HS-5 (cell line): ENCODE results near the gene KARS1.
A peak's percentile ranks its signal among the peaks of the same experiment; 100 is the strongest.

Source experiments
- DNase-seq: peaks from one replicate; pipeline ENCODE4 v3.0.0-alpha.2; 2012; ENCODE audit warnings: low read depth

Gene KARS1

DNA sequence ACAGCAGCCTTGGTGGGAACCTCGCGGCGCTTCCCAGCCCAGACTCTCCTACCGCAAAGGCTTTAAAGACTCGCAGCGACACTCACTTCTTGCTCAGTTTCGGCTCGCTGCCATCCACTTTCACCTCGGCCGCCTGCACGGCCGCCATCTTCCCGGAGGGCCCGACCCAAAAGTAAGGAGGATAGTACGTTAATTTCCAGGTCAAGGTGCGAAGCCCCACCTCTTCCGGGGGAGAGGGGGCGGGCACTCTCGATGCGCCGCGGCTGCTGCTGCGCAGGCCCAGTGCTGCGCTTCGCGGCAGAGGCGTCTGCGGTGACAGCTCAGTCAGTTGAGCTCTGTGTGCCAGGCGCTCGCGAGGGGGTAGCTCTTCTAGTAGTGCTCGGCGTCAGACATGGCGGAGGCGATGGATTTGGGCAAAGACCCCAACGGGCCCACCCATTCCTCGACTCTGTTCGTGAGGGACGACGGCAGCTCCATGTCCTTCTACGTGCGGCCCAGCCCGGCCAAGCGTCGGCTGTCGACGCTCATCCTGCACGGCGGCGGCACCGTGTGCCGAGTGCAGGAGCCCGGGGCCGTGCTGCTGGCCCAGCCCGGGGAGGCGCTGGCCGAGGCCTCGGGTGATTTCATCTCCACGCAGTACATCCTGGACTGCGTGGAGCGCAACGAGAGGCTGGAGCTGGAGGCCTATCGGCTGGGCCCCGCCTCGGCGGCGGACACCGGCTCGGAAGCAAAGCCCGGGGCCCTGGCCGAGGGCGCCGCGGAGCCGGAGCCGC lies at the start of gene KARS1, which contains the start of gene TERF2IP:
Gene KARS1 (minus strand): TSS at position 174 of the 773 bp plus-strand sequence. CDS start 26 bp downstream, at position 148.
Gene TERF2IP (plus strand): TSS at position 282 of the 773 bp plus-strand sequence. CDS start 110 bp downstream, at position 392.
- DNase-seq: peak; percentile 83

DNA sequence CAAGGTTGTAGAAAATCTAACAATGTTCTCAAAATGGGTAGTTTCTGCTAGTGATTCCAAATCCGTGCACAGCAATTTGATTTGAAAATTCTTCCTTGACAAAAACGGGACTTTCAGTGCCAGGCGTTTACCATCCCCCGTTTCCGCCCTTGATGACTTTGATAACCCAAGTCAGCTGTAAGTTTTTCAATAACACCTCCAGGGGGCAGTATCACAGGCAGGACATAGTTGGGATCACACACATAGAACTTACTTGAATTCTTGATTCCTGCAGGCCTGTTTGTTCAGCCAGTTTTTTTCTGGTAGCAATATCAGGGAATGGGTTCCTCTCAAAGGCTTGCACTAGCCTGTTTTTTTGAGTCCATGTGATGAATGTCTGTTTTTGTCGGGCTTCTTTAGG lies 48.2 kb upstream of the KARS1 start:
- DNase-seq: no peak

DNA sequence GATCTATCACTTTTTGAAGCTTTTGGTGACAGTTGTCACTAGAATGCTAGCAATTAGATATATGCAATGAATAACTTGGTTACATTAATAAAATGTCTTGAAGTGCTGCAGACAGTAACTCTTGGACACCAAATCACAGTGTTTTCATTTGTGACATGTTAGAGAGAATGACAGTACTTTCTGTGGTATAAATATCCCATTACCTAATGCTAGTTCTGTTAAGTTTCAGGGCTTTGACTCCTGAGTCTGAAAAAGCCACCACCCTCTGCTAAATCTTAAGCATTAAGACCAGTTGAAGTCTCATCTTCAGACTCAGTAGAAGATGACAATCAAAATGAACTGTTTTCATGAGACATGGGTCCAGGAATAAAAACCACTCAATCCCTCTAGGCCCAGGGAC lies 39.9 kb upstream of the KARS1 start:
- DNase-seq: no peak

DNA sequence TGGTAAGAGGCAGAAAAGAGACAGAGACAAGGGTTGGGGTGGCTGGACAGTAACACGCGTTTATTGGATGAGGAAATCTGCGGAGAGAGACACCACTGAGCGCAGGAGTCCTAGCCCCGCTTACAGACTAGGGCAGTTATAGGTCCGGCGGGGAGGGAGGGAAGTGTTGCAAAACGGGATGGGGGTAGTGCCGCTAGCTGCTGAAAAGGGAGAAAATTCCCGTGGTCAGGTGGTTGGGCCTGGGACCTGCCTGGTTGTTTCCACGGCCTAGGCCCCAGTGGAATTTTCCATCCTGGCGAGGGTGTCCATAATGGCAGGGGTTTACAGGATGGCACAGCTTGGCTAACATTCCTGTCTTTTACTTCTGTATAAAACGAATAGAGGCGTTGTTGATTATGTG lies 34.8 kb upstream of the KARS1 start:
- DNase-seq: no peak

DNA sequence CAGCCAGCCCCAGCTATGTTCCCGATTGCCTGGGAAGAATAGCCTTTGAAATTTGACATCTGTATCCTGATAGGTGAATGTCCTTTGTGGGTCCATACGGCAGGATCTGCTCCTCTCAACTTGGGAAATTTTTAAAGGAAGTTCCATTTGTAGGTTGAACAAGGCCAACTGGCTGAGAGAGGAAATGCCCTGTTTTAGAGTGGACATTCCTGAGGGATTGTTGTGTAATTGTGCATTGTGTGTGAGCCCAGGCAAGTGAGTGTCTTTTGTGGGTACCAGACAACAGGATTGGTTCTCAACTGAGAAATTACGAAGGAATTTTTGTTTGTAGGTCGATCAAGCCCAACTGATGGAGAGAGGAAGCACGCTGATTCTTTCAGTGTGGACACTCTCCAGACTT lies 31.9 kb upstream of the KARS1 start:
- no peak for DNase-seq

DNA sequence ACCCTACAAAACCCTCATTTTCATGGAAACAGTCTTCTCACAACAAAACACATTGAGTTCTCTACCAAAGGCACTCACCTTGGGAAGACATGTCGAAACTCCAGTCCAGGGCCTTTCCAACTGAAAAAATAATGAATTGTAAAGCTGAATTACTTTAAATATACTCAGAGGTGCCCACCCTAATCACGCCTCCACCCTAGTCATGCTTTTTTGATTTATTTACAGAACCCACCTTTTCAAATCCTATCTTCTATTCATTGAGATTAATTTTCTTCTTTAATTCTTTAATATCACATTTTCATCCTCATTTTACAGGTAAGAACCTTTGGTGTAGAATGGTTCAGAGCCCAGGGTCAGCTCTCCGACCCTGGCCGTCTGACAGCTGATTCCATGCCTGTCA lies 29.4 kb upstream of the KARS1 start, which contains the start of gene CPHXL2:
Gene CPHXL2 (minus strand): TSS at position 101 of the 400 bp plus-strand sequence. CDS start 10 bp downstream, at position 91.
- DNase-seq: no peak

DNA sequence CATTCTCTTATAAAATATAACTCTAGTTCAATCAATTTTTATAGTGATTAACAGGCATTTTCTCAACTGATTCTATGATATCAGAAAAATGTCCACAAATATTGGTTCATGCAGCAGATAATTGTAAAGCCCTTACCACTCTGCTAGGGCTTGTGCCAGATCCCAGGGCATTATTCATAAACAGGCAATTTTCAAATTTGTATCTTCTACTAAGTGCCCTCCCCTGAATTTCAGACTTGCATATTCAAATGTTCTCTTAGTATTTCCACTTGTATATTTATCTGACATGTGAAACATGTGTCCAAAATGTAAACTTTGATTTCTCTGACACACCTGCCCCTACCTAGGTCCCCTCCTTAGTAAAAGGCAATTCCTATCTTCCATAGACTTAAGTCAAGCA lies 20.0 kb upstream of the KARS1 start:
- no peak for DNase-seq

DNA sequence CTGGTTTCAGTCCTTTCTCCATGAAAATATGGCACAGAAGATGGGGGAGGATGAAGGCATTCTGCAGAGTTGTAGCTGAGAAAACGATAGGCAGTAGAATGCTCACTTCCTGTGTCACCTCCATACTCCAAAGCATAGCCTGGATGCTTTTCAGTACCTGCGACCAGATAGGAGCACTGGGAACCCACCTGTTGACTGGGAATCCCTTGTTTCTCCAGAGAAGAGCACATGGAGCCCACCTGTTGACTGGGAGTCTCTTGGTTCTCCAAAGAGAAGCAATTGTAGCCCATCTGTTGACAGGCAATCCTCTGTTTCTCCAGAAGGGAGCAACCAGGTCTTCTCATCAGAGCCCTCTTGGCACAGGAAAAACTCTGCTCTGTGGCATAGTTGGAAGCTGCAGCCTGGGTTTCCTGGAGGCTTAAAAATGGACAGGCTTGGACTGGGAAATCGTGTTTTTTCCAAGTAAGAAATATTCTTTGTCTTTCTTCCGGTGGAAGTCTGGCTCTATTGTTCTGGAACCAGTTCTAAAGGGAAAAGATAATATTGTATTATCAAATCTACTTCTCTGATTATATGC lies 13.3 kb upstream of the KARS1 start:
- DNase-seq: no peak

DNA sequence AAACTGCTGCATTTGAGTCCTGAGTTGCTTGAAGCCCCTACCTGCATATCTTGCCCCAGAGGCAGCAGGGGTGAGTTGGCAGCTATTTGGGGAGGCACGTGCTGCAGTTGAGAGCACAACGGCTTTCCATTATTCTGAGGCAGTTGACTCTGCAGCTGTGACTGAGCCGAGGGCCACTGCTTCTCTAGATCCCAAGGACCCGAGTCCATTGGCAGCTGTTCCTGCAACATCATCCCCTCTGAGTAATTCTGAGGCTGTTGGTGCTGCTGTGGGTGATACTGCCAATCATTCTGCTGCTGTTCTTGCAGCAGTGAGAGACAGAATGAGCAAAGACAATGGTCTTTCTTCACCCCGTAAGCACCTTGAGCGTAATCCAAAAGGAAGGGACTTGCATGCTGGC lies 12.9 kb upstream of the KARS1 start:
- no peak for DNase-seq

DNA sequence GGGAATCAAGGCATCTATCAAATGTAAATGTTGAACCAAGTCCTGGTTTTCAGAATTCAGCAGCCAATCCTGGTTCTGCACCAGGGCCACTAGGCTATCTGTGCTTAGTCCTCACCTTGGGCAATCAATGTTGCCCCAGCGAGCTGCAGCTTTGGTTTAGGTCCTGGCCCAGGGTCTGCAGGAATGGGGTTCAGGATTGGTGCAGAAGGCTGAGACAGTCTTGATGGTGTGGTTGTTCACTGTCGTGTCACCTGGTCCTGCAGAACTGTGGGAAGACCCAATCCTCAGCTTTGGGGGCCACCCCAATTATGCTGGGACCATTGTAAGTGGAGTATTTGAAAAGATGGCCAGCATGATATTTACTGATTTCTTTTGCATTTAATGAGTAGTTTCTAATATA lies 10.7 kb upstream of the KARS1 start:
- no peak for DNase-seq

DNA sequence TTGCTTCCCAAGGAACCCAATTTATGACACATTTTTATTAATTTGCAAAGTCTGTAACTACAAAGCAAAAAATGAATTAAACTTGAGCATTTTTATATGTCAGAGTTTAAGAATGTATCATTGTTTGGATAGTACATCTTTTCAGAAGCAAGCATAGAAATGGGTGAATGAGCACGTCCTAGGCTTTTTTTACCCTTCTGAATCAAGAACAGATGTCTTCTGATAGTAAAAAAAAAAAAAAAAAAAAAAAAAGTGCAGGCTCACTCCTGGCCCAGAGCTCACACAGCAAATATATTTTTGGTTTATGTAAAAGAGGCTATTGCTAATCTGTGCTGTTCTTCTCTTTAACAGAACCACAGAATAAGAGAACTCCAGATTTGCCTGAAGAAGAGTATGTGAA lies 6.5 kb upstream of the KARS1 start:
- DNase-seq: peak; percentile 56

DNA sequence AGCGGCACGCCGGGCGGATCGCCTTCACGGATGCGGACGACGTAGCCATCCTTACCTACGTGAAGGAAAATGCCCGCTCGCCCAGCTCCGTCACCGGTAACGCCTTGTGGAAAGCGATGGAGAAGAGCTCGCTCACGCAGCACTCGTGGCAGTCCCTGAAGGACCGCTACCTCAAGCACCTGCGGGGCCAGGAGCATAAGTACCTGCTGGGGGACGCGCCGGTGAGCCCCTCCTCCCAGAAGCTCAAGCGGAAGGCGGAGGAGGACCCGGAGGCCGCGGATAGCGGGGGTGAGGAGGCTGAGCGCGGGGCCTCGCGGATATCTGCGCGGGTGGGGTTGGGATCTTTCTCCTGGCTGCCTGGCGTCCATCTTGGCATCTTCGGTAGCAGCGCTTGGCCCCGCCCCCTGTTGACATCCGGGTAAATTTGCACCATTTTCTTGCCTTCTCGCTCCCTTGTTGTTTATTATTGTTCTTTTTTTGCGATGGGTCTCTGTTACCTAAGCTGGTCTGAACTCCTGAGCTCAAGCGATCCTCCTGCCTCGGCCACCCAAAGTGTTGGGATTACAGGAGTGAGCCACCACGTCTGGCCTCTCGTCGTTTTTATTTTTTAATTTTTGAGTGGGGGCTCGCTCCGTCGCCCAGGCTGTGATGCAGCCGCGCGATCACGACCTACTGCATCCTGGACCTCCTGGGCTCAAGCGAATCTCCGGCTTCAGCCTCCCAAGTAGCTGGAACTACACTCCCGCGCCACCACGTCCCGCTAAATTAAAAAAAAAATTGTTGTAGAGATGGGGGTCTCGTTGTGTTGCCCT lies 1.0 kb upstream of the KARS1 start:
- peak; percentile 55 for DNase-seq

DNA sequence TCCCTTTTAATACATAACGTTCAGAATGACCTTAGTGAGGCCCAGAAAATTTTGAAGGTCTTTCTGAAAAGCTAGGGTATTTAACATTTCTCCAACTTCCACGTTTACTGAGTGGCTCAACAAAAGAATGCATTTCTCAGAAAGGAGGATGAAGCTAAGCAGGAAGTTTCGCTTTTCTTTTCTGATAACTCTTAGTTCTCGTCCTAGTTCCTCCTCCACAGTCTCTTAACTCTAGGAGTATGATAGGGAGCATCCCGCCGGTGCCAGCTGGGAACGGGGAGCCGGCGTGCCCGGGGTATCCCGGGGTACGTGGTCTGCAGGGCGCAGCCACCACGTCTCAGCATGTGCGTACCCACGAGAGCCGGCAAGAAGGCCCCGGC lies 363 bp downstream of the KARS1 start:
- DNase-seq: no peak

DNA sequence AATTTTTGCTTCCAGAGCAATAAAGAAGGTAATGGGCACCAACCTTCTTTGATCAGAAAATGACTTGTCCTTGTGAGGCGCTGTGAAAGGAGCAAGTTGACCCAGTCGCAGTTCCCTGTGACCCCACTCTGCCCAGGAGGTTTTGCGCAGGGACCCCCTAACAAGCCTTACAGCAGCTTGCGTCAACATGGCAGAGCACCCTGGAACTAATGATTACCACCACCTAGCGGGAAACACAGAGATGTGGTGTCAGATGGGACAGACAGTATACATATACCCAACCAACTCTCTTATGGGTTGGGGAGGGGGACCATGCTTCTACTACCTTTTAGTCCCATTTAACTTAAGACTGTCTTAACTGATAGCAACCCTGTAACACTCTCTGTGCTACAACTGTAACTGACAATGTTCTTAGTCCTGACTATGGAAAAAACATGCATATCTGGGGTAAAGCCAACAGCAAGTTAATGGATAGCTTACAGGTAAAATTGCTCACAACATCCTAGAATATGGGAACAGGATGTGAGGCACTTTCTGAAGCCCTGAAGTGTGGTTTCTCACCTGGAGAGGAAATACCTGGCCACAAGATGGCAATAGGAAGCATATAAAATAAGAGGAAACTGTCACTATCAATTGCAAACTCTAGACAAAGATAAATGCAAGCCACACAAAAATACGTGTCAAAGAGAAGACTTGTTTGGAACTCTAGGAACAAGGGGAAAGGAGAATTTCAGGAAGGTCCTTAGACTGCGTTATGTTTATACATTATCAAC lies 3.0 kb downstream of the KARS1 start:
- no peak for DNase-seq

DNA sequence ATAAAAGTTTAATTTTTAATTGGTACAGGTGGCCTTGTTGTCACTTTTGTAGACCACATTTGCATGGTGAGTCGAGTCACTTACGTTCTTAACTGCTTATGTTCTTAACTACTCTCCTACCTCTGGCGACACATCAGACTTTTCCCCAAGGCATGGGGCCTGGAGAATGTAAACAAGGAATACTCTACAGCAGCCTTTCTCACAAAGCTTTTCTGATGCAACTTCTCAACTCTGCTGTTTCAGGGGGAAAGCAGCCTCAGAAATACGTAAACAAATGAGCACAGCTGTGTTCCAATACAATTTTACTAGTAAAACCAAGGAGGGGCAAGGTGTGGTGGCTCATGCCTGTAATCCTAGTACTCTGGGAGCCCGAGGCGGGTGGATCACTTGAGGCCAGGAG lies 6.9 kb downstream of the KARS1 start:
- DNase-seq: no peak

DNA sequence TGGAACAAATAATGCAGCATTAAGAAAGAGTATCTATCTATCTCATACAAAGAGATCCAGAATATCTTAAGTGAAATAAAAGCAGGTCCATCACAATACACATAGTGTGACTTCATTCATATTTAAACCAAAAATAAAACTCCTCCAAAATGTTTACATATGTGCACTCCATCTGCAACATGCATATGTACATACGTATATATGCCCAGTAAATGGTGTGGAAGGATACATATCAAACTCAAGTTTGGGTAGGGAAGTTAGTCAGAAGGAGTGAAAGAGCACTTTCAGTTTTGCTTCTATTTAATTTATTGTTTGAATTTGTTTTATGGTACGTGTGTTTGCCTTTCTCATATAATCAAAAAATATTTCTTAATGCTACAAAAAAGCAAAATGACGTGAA lies 12.4 kb downstream of the KARS1 start:
- no peak for DNase-seq

DNA sequence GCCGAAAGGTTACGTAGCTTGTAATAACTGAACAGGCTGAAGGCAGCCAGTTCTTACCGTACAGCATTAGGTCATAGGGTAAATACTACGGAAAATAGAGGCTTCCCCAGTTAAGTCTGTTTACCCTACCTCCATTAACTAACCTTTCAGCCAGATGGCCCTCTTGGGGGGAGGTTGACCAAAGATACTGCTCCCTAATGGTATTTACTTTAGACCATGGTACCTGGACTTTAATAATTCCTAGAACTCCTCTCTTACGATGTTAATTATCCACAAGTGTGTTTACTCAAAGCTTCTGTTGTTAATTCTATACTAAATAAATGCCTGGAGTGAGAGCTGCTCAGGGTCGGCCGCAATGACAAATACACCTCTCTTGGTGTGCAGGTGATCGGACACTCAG lies 14.6 kb downstream of the KARS1 start:
- no peak for DNase-seq

DNA sequence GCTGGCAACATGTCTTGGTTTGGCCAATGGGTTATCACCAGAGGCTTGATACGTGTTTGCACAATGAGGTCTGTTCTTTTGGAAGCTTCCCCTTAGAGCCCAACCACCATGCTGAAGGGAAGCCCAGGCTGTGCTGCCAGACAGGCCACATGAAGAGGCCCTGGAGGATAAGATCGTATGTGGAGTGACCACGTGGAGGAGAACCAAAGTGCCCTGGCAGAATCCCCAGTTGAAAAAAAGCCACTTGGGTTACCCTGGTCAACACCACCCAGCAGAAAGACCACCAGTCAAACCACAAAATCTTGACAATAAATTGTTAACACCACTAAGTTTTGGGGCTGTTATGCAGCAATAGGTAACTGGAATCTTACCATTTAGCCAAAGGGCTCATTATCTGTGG lies 17.4 kb downstream of the KARS1 start:
- no peak for DNase-seq

DNA sequence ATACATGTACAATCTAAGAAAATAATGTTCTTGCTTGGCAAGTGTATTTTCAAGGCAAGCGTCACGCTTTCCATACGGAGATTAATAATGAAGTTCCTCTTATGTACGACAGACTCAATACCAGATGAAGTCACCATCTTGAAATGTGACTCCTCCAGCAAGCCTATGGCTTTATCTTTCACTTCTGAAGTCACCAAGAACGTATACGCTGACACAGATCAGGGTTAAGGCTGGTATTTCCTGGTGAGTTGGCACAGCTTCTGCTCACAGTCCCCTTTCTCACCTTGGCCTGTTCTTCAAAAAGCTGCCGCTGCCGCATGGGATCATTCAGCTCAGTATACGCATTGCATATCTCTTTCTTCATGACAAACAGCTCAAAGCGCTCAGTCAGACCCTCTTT lies 18.3 kb downstream of the KARS1 start:
- DNase-seq: no peak

DNA sequence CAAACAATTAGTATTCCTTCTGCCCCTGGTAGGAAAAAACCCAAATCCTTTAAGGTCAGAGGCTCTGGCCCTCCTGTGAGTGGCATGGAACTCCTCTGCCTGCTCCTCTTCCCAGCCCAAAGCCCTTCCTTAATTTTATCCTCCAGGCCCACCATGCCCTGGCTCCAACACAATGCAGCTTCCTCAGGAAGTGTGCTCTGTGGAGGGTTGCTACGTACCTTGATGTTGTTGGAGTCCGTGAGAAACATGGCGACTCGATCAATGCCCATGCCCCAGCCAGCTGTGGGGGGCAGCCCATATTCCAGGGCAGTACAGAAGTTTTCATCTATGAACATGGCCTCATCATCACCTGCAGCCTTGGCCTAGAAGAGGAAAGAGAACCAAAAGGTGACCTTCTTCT lies 19.1 kb downstream of the KARS1 start:
- no peak for DNase-seq

DNA sequence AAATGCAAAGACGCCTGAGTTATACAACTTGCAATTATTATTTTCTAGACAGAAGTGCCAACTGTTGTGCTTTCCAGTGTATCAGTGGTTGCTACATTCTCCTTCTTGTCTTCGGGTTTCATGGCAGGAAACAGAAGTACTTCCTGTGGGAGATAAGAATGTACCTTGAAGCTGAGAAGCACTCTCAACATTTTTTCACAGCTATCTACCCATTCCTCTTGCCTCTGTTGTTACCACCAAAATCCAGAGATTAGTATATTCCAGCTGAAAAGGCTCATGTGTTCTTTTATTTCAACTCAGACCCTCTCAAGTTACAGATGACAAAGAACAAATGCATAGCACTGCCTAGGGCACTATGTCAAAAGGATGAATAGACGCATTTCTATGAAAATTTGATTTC lies 19.6 kb downstream of the KARS1 start:
- DNase-seq: no peak

DNA sequence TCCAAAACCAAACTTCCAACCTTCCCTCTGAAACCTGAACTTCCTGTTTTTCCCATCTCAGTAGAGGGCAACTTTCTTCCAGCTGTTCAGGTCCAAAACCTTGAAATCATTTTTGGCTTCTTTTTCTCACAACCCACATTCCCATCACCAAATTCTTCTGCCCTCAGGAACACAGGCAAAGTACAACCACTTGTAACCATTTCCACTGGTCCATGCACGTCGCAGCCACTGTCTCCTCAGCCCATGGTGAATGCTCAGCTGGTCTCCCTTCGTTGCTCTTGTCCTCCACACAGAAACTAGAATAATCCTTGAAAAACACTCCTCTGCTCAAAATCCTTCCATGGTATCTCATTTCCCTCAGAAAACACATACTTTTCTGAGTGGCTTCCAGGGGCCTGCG lies 20.7 kb downstream of the KARS1 start:
- DNase-seq: no peak
